HCT116 (cell line): ENCODE measurements around the gene MROH7. TPM values are rescaled to one million over a fixed set of nuclear protein-coding genes. Genes with fewer than 3 reads are reported as not detected.

Source experiments
- ATAC-seq: fragments of 200-7000 bp; cut with Tn5 transposase; 2 replicates; pipeline ENCODE4 v1.9.1; 2020; ENCODE audit warnings: mild to moderate bottlenecking, moderate library complexity
- BruUV-seq: library from RNA; stranded (reverse); fragments of 400-500 nt; replicated peaks from 2 replicates; lab custom pipeline; 2021; lab: Mats Ljungman, UMichigan
- CTCF ChIA-PET: fragments of 300-600 bp; sonication (Branson Sonifier 250); formaldehyde crosslinking; loops from one replicate; lab custom pipeline; 2021; ENCODE audit warnings: antibody characterized with exemption; lab: Charles Lee
- POLR2A ChIA-PET: fragments of 300-600, 350-600 bp; sonication (Branson Sonifier 250); formaldehyde crosslinking; loops from one replicate; lab custom pipeline; 2021; ENCODE audit warnings: antibody characterized with exemption; lab: Charles Lee
- RAD21 ChIA-PET, 2 experiments: fragments of 300-600 bp; sonication (Branson Sonifier 250); formaldehyde crosslinking; loops; one replicate each; lab custom pipeline; 2023; ENCODE audit warnings: low total read pairs in 2 of 2; ENCODE audit not compliant: uncharacterized antibody in 2 of 2, unreplicated experiment in 2 of 2, low non-redundant PET in 1 of 2; lab: Charles Lee
- DNase-seq: peaks from one replicate; pipeline ENCODE4 v3.0.0-alpha.2; 2010; ENCODE audit warnings: low read depth, low spot score
- H2AFZ ChIP-seq: fragments of 200-600 bp; shearing (Covaris generic), sonication (generic); 2 replicates; pipeline ENCODE4 v1.6.1; 2017; ENCODE audit warnings: low read depth, mixed run types, mixed read lengths, antibody characterized with exemption, low read length; ENCODE audit not compliant: poor library complexity, severe bottlenecking
- H3K27ac ChIP-seq: 2 replicates; pipeline ENCODE4 v1.5.1; 2012; ENCODE audit warnings: low read depth, low read length
- H3K27me3 ChIP-seq: fragments of 200-600 bp; sonication (generic); 2 replicates; pipeline ENCODE4 v1.6.1; 2016; ENCODE audit warnings: mixed run types, low read length, mixed read lengths; ENCODE audit not compliant: insufficient read depth
- H3K36me3 ChIP-seq, 2 experiments: fragments of 200-500 bp in 1 of 2; fragments of 200-600 bp in 1 of 2; sonication (Bioruptor generic) in 1 of 2; sonication (generic) in 1 of 2; 2 replicates each; pipeline versions ENCODE4 v1.5.1 to v1.6.1; 2014 to 2016; ENCODE audit warnings: low read length in 2 of 2, inconsistent platforms in 1 of 2, mixed read lengths in 1 of 2, mixed run types in 1 of 2; ENCODE audit not compliant: insufficient read depth in 2 of 2, control insufficient read depth in 1 of 2
- H3K4me1 ChIP-seq, 2 experiments: fragments of 200-600 bp in 1 of 2; sonication (generic) in 1 of 2; 2 replicates each; pipeline versions ENCODE4 v1.5.1 to v1.6.1; 2012 to 2017; ENCODE audit warnings: low read length in 2 of 2, inconsistent platforms in 1 of 2, mild to moderate bottlenecking in 1 of 2, mixed read lengths in 1 of 2, mixed run types in 1 of 2, moderate library complexity in 1 of 2; ENCODE audit not compliant: insufficient read depth in 2 of 2, control insufficient read depth in 1 of 2
- H3K4me2 ChIP-seq: fragments of 200-600 bp; sonication (generic); 2 replicates; pipeline ENCODE4 v1.6.1; 2017; ENCODE audit warnings: mixed run types, low read length, mixed read lengths
- H3K4me3 ChIP-seq, 2 experiments: fragments of 200-600 bp in 1 of 2; sonication (generic) in 1 of 2; replicated peaks in 1 of 2; 2 replicates each; pipeline ENCODE4 v1.5.1; 2011 to 2016; ENCODE audit warnings: low read length in 2 of 2, control low read depth in 1 of 2, low read depth in 1 of 2, mild to moderate bottlenecking in 1 of 2, mixed read lengths in 1 of 2, mixed run types in 1 of 2
- H3K79me2 ChIP-seq: fragments of 200-600 bp; sonication (generic); 2 replicates; pipeline ENCODE4 v1.6.1; 2017; ENCODE audit warnings: mild to moderate bottlenecking, mixed run types, low read length, moderate library complexity, mixed read lengths; ENCODE audit not compliant: insufficient read depth
- H3K9ac ChIP-seq: fragments of 200-600 bp; sonication (generic); 2 replicates; pipeline ENCODE4 v1.6.1; 2016; ENCODE audit warnings: low read length, mixed read lengths
- H3K9me2 ChIP-seq: fragments of 200-600 bp; sonication (generic), shearing (Covaris generic); 2 replicates; pipeline ENCODE4 v1.6.1; 2017; ENCODE audit warnings: mixed run types, mild to moderate bottlenecking, moderate library complexity; ENCODE audit not compliant: insufficient read depth
- H3K9me3 ChIP-seq, 2 experiments: fragments of 200-500 bp in 1 of 2; fragments of 200-600 bp in 1 of 2; sonication (Bioruptor generic) in 1 of 2; sonication (generic) in 1 of 2; 2 replicates each; pipeline ENCODE4 v1.6.1; 2014 to 2017; ENCODE audit warnings: low read length in 2 of 2, mixed read lengths in 2 of 2, inconsistent platforms in 1 of 2, low read depth in 1 of 2, mild to moderate bottlenecking in 1 of 2, mixed run types in 1 of 2, moderate library complexity in 1 of 2; ENCODE audit not compliant: control insufficient read depth in 1 of 2, insufficient read depth in 1 of 2
- H4K20me1 ChIP-seq: fragments of 200-600 bp; sonication (generic), shearing (Covaris generic); 2 replicates; pipeline ENCODE4 v1.6.1; 2017; ENCODE audit warnings: mixed run types, mild to moderate bottlenecking, moderate library complexity; ENCODE audit not compliant: insufficient read depth
- EZH2 ChIP-seq: fragments of 200-600 bp; sonication (generic); IDR thresholded peaks from 2 replicates; pipeline ENCODE4 v1.6.1; 2017; ENCODE audit warnings: antibody characterized with exemption, mixed run types
- EZH2phosphoT487 ChIP-seq: fragments of 200-600 bp; IDR thresholded peaks from 2 replicates; pipeline ENCODE4 v1.6.1; 2018; ENCODE audit warnings: antibody characterized with exemption, borderline replicate concordance
- POLR2A ChIP-seq: IDR thresholded peaks from 2 replicates; pipeline ENCODE4 v1.7.0; 2011; ENCODE audit warnings: borderline replicate concordance; ENCODE audit not compliant: insufficient read depth, insufficient read length; ENCODE audit errors: extremely low read depth
- RAD21 ChIP-seq: IDR thresholded peaks from 2 replicates; pipeline ENCODE4 v1.6.1; 2012; ENCODE audit warnings: low read depth, mild to moderate bottlenecking
- SIN3A ChIP-seq: IDR thresholded peaks from 2 replicates; pipeline ENCODE4 v1.6.1; 2012; ENCODE audit warnings: low read depth
- SP1 ChIP-seq: IDR thresholded peaks from 2 replicates; pipeline ENCODE4 v1.6.1; 2012; ENCODE audit warnings: low read depth
- SRF ChIP-seq: IDR thresholded peaks from 2 replicates; pipeline ENCODE4 v1.6.1; 2012; ENCODE audit warnings: low read depth
- TCF7L2 ChIP-seq: IDR thresholded peaks from 2 replicates; pipeline ENCODE4 v1.7.0; 2011; ENCODE audit warnings: borderline replicate concordance, inconsistent platforms; ENCODE audit not compliant: insufficient read depth, insufficient read length; ENCODE audit errors: extremely low read depth
- ZNF274 ChIP-seq: fragments of 200-500 bp; sonication (Bioruptor generic); IDR thresholded peaks from 2 replicates; pipeline ENCODE4 v1.6.1; 2014; ENCODE audit warnings: mild to moderate bottlenecking, low read depth, low read length, inconsistent platforms
- intact Hi-C: fragments of 100-400 bp; cut with micrococcal nuclease; formaldehyde crosslinking; loops from 2 replicates; pipeline ENCODE4 v1.10.0; 2022
- total RNA-seq: library from RNA; stranded (reverse); gene quantifications from one replicate; pipeline ENCODE4 v1.2.1, GENCODE V29; 2021; ENCODE audit not compliant: unreplicated experiment
- TF ChIP-seq, protein P1 (sequence below): IDR thresholded peaks from 2 replicates; pipeline ENCODE4 v1.6.1; 2012
- TF ChIP-seq, protein P2 (sequence below): IDR thresholded peaks from 2 replicates; pipeline ENCODE4 v1.6.1; 2012

Gene MROH7
- total RNA-seq, 1 experiment from 2014 or later, result 1.1 TPM

DNA sequence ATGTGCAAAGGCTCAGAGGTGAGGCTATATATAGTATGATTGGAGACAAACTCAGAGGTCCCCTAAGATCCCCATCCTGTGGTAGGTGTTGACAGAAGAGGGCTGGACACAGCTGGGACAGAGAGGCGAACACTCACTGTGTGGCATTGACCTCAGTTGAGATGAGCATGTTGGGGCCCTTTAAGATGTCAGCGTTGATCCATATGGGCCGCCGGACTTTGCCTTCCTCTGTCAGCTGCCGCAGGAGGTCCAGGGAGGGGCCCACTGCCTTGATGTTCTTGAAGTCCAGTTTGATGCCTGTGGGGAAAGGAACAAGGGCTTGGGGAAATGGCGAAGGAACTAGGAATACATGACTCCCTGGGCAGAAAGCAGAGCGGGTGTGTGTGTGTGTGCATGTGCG is 27.0 kb upstream of the MROH7 start:
- H3K9me2 ChIP-seq, result no peaks in the 10 kb centered on the region
- ATAC-seq (no peak), DNase-seq (no peak)
- no peaks in the 10 kb centered on the region for H3K27me3 ChIP-seq
- H4K20me1 ChIP-seq, result no peaks in the 10 kb centered on the region
- H3K4me2 ChIP-seq, result no peak overlapping the region
- CTCF ChIA-PET, result no interaction called here
- RAD21 ChIA-PET, result no interaction called here
- peaks cover 0 to 7% of the 10 kb centered on the region in 2 experiments; a peak in 2 of 4 replicates for H3K4me1 ChIP-seq
- no peak overlapping the region for H3K27ac ChIP-seq
- POLR2A ChIA-PET, result no interaction called here
- TF ChIP-seq ZNF274 (no peak), EZH2 (no peak), POLR2A (no peak), SP1 (no peak), TCF7L2 (no peak), SIN3A (no peak), RAD21 (no peak), EZH2phosphoT487 (no peak), SRF (no peak)
- TF ChIP-seq, protein P1, sequence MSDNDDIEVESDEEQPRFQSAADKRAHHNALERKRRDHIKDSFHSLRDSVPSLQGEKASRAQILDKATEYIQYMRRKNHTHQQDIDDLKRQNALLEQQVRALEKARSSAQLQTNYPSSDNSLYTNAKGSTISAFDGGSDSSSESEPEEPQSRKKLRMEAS, result no peak
- TF ChIP-seq, protein P2, sequence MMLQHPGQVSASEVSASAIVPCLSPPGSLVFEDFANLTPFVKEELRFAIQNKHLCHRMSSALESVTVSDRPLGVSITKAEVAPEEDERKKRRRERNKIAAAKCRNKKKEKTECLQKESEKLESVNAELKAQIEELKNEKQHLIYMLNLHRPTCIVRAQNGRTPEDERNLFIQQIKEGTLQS, result no peak
- no peaks in the 10 kb centered on the region for H3K36me3 ChIP-seq
- H2AFZ ChIP-seq, result no peak overlapping the region
- H3K9me3 ChIP-seq, result no peaks in the 10 kb centered on the region
- H3K4me3 ChIP-seq, result no peak overlapping the region
- no TSS peak for BruUV-seq
- no peaks in the 10 kb centered on the region for H3K79me2 ChIP-seq
- no peak overlapping the region for H3K9ac ChIP-seq
- intact Hi-C loops, result no loop called here
